PC-9 (cell line): ENCODE data around the gene C1QL4. TPM values are rescaled to one million over a fixed set of nuclear protein-coding genes. Genes with fewer than 3 reads are reported as not detected.

ENCODE experiments used
- BruUV-seq: library from RNA; stranded (reverse); fragments of 400-500 nt; replicated peaks from 2 replicates; lab custom pipeline; 2021; lab: Mats Ljungman, UMichigan
- CTCF ChIA-PET: fragments of 300-600 bp; sonication (Branson Sonifier 250); formaldehyde crosslinking; loops from one replicate; lab custom pipeline; 2022; ENCODE audit warnings: antibody characterized with exemption; lab: Charles Lee
- POLR2A ChIA-PET: fragments of 300-600 bp; sonication (Branson Sonifier 250); formaldehyde crosslinking; loops from one replicate; lab custom pipeline; 2022; ENCODE audit warnings: antibody characterized with exemption; ENCODE audit not compliant: unreplicated experiment; lab: Charles Lee
- DNase-seq, 2 experiments: peaks; one replicate each; pipeline versions ENCODE4 v3.0.0 to v3.0.0-alpha.2; 2015 to 2022; ENCODE audit warnings: mixed read lengths in 1 of 2
- H2AFZ ChIP-seq: fragments of 200-600 bp; sonication (generic); 2 replicates; pipeline ENCODE4 v1.8.1; 2017; ENCODE audit warnings: antibody characterized with exemption
- H3F3A ChIP-seq: fragments of 200-600 bp; sonication (generic); 2 replicates; pipeline ENCODE4 v1.8.1; 2017; ENCODE audit warnings: antibody characterized with exemption, mild to moderate bottlenecking, low read depth; ENCODE audit not compliant: insufficient read depth
- H3K27ac ChIP-seq: fragments of 200-600 bp; sonication (generic); 2 replicates; pipeline ENCODE4 v1.6.1; 2016; ENCODE audit warnings: mixed run types
- H3K27me3 ChIP-seq: fragments of 200-600 bp; sonication (generic); 2 replicates; pipeline ENCODE4 v1.6.1; 2016; ENCODE audit warnings: low read depth, mixed run types; ENCODE audit not compliant: insufficient read depth
- H3K36me3 ChIP-seq: fragments of 200-600 bp; sonication (generic); 2 replicates; pipeline ENCODE4 v1.6.1; 2016; ENCODE audit warnings: low read depth, mixed run types
- H3K4me1 ChIP-seq: fragments of 200-600 bp; sonication (generic); replicated peaks from 2 replicates; pipeline ENCODE4 v1.6.1; 2016; ENCODE audit warnings: mixed run types; ENCODE audit not compliant: insufficient read depth
- H3K4me2 ChIP-seq: fragments of 200-600 bp; sonication (generic); 2 replicates; pipeline ENCODE4 v1.6.1; 2017; ENCODE audit warnings: mixed run types
- H3K4me3 ChIP-seq: fragments of 200-600 bp; sonication (generic); 2 replicates; pipeline ENCODE4 v1.6.1; 2016; ENCODE audit warnings: mixed run types
- H3K79me2 ChIP-seq: fragments of 200-600 bp; sonication (generic); 2 replicates; pipeline ENCODE4 v1.6.1; 2017; ENCODE audit warnings: low read depth, mixed run types
- H3K9me2 ChIP-seq: fragments of 200-600 bp; sonication (generic); 2 replicates; pipeline ENCODE4 v1.8.1; 2017; ENCODE audit warnings: mild to moderate bottlenecking; ENCODE audit not compliant: insufficient read depth
- H3K9me3 ChIP-seq: fragments of 200-600 bp; sonication (generic); 2 replicates; pipeline ENCODE4 v1.8.1; 2016; ENCODE audit warnings: low read depth; ENCODE audit not compliant: insufficient read depth
- H4K20me1 ChIP-seq: fragments of 200-600 bp; sonication (generic); 2 replicates; pipeline ENCODE4 v1.8.1; 2017; ENCODE audit not compliant: insufficient read depth
- CTCF ChIP-seq: fragments of 200-600 bp; sonication (generic); conservative IDR thresholded peaks from 2 replicates; pipeline ENCODE4 v1.6.1; 2017; ENCODE audit warnings: mixed run types, antibody characterized with exemption, mild to moderate bottlenecking, moderate library complexity
- EZH2 ChIP-seq: fragments of 200-600 bp; sonication (generic); IDR thresholded peaks from 2 replicates; pipeline ENCODE4 v1.8.0; 2017; ENCODE audit warnings: antibody characterized with exemption, low read depth
- intact Hi-C: fragments of 100-400 bp; cut with micrococcal nuclease; formaldehyde crosslinking; loops from one replicate; pipeline ENCODE4 v1.10.0; 2022; ENCODE audit not compliant: unreplicated experiment
- total RNA-seq: library from RNA; stranded (reverse); gene quantifications from 2 replicates; pipeline ENCODE4 v1.2.3, GENCODE V29; 2021

Gene C1QL4
- total RNA-seq, 1 experiment from 2014 or later = 0.22 TPM

GRCh38 chr12:49288922-49289555 lies 47.9 kb downstream of the C1QL4 start:
- POLR2A ChIA-PET = no interaction called here
- H3K9me3 ChIP-seq = no peaks in the 10 kb centered on the region

DNA sequence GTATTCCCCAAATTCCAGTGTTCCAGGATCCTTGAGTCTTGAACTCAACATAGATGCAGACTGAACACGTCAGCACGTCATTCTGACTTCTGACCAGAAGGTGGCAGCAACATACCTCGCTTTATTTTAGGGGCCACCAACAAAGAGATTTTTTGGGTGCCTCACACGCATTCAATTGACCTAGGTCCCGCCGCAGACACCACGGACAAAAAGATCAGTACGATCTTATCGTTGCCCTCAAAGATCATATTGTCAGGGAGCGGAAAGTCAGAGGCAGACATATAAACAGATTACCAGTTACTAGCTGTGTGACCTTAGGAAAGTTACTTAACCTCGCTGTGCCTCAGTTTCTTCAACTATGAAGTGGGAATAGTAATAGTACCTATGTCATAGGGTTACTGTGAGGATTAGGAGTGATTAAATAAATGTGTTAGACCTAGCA lies 48.6 kb downstream of the C1QL4 start:
- BruUV-seq = no TSS peak
- intact Hi-C loops = loop anchor here (1.0 to 2.0 kb wide), 2 partner anchors 58 to 69 kb away; partner anchors contain the start of gene DNAJC22
- H4K20me1 ChIP-seq = no peaks in the 10 kb centered on the region
- DNase-seq = peak in 1 of 2 experiments; percentile 55
- no peak overlapping the region for H3K4me2 ChIP-seq
- no peak overlapping the region for H3K4me3 ChIP-seq
- peak; percentile 93 for TF ChIP-seq CTCF
- no peak for TF ChIP-seq EZH2
- no peaks in the 10 kb centered on the region for H3K36me3 ChIP-seq
- no peaks in the 10 kb centered on the region for H3K4me1 ChIP-seq
- no peaks in the 10 kb centered on the region for H3K9me3 ChIP-seq
- no peak overlapping the region for H2AFZ ChIP-seq
- H3K27ac ChIP-seq = no peak overlapping the region
- no peaks in the 10 kb centered on the region for H3K9me2 ChIP-seq
- no peaks in the 10 kb centered on the region for H3K27me3 ChIP-seq
- ChIA-PET POLR2A (no interaction called here), CTCF (interaction anchor here (0.6 to 1.5 kb wide), 6 partner anchors 53 to 335 kb away, joined by 3 to 8 read pairs (median 4); partner anchors contain the start of gene PRPF40B)
- H3K79me2 ChIP-seq = no peaks in the 10 kb centered on the region
- H3F3A ChIP-seq = no peaks in the 10 kb centered on the region

More at GRCh38 chr12:49288922-49289555, 47.9 kb downstream of the C1QL4 start:
- H3F3A ChIP-seq = no peaks in the 10 kb centered on the region
- H3K27ac ChIP-seq = no peak overlapping the region
- H3K4me3 ChIP-seq = no peak overlapping the region
- no peak overlapping the region for H3K4me2 ChIP-seq
- DNase-seq = no peak
- H3K27me3 ChIP-seq = no peaks in the 10 kb centered on the region
- intact Hi-C loops = loop anchor here (1.0 to 2.0 kb wide), 2 partner anchors 58 to 68 kb away; partner anchors contain the start of gene DNAJC22
- H3K4me1 ChIP-seq = no peaks in the 10 kb centered on the region
- BruUV-seq = no TSS peak
- H2AFZ ChIP-seq = no peak overlapping the region
- no peaks in the 10 kb centered on the region for H3K9me2 ChIP-seq
- CTCF ChIA-PET = interaction anchor here (0.5 to 1.5 kb wide), 8 partner anchors 14 to 334 kb away, joined by 3 to 10 read pairs (median 5); partner anchors contain the start of gene PRPF40B
- TF ChIP-seq EZH2 = no peak
- no peak for TF ChIP-seq CTCF
- no peaks in the 10 kb centered on the region for H3K36me3 ChIP-seq
- H4K20me1 ChIP-seq = no peaks in the 10 kb centered on the region
- no peaks in the 10 kb centered on the region for H3K79me2 ChIP-seq

DNA sequence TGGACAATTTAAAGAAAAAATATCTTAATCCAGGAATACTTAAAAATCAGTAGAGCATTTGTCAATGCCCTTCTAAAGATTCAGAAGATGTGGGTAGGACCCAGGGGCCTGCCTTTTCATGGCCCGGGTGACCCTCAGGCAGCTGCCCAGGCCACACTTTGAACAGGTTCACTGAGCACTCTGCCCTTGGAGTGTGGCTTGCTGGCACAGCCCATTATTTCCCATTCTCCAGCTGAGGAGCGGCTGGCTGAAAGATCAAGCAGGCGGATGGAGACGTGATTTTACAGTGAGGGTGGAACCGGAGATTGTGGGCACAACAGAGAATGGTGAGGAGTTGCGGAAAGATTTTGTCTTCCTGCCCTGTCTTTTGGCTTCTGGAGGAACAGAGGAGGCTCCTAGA lies 49.1 kb downstream of the C1QL4 start:
- Histone ChIP-seq H3K27ac (no peak overlapping the region), H3K4me1 (no peaks in the 10 kb centered on the region), H3K9me3 (no peaks in the 10 kb centered on the region), H3K4me2 (no peak overlapping the region), H3K9me2 (no peaks in the 10 kb centered on the region), H3F3A (no peaks in the 10 kb centered on the region), H3K36me3 (no peaks in the 10 kb centered on the region), H3K79me2 (no peaks in the 10 kb centered on the region), H4K20me1 (no peaks in the 10 kb centered on the region), H3K27me3 (no peaks in the 10 kb centered on the region), H3K4me3 (no peak overlapping the region), H2AFZ (no peak overlapping the region)
- no peak for DNase-seq
- TF ChIP-seq EZH2 (no peak), CTCF (no peak)
- ChIA-PET CTCF (interaction anchor here (1.0 to 1.5 kb wide), 2 partner anchors 53 to 69 kb away, joined by 3 to 4 read pairs; no protein-coding TSS in a partner anchor), POLR2A (no interaction called here)
- no TSS peak for BruUV-seq
- intact Hi-C loops = loop anchor here (1.0 to 2.0 kb wide), 2 partner anchors 59 to 69 kb away; partner anchors contain the start of gene DNAJC22
